A673 (cell line): ENCODE results near the gene NR2F1. TPM values are rescaled to one million over a fixed set of nuclear protein-coding genes. Genes with fewer than 3 reads are reported as not detected.

Experiments used
- BruUV-seq: library from RNA; stranded (reverse); fragments of 400-500 nt; replicated peaks from 2 replicates; lab custom pipeline; 2021; lab: Mats Ljungman, UMichigan
- CTCF ChIA-PET: fragments of 300-600 bp; sonication (Branson Sonifier 250); formaldehyde crosslinking; loops from one replicate; lab custom pipeline; 2022; ENCODE audit warnings: antibody characterized with exemption; lab: Charles Lee
- POLR2A ChIA-PET: fragments of 300-600 bp; sonication (Branson Sonifier 250); formaldehyde crosslinking; loops from one replicate; lab custom pipeline; 2022; ENCODE audit warnings: antibody characterized with exemption; ENCODE audit not compliant: low non-redundant PET; lab: Charles Lee
- DNase-seq: peaks from one replicate; pipeline ENCODE4 v3.0.0-alpha.2; 2015; ENCODE audit warnings: low spot score
- H3K27ac ChIP-seq: fragments of 200-600 bp; sonication (generic); 2 replicates; pipeline ENCODE4 v1.5.1; 2016; ENCODE audit warnings: mixed run types, low read depth, mild to moderate bottlenecking, mixed read lengths, antibody characterized with exemption, low read length; ENCODE audit not compliant: poor library complexity, severe bottlenecking
- H3K27me3 ChIP-seq: fragments of 200-600 bp; sonication (generic); replicated peaks from 2 replicates; pipeline ENCODE4 v1.6.1; 2017; ENCODE audit warnings: mixed run types, low read depth, mild to moderate bottlenecking, mixed read lengths, antibody characterized with exemption, low read length; ENCODE audit not compliant: insufficient read depth, poor library complexity
- H3K36me3 ChIP-seq: fragments of 200-600 bp; sonication (generic); 2 replicates; pipeline ENCODE4 v1.6.1; 2016; ENCODE audit warnings: mixed run types, mild to moderate bottlenecking, mixed read lengths, antibody characterized with exemption, low read length; ENCODE audit not compliant: insufficient read depth, poor library complexity, severe bottlenecking
- H3K4me1 ChIP-seq: fragments of 200-600 bp; sonication (generic); 2 replicates; pipeline ENCODE4 v1.6.1; 2017; ENCODE audit warnings: mixed run types, mild to moderate bottlenecking, mixed read lengths, antibody characterized with exemption, low read length; ENCODE audit not compliant: insufficient read depth, poor library complexity, severe bottlenecking
- H3K4me3 ChIP-seq: fragments of 200-600 bp; sonication (generic); 2 replicates; pipeline ENCODE4 v1.5.1; 2016; ENCODE audit warnings: low read depth, mixed run types, mild to moderate bottlenecking, mixed read lengths, low read length; ENCODE audit not compliant: poor library complexity, severe bottlenecking
- H3K9me3 ChIP-seq: fragments of 200-600 bp; sonication (generic); 2 replicates; pipeline ENCODE4 v1.6.1; 2016; ENCODE audit warnings: mixed run types, low read depth, mild to moderate bottlenecking, mixed read lengths, antibody characterized with exemption, low read length; ENCODE audit not compliant: poor library complexity, severe bottlenecking
- EZH2 ChIP-seq: fragments of 200-600 bp; sonication (generic); IDR thresholded peaks from 2 replicates; pipeline ENCODE4 v1.6.1; 2017; ENCODE audit warnings: borderline replicate concordance, low read depth, mild to moderate bottlenecking, mixed read lengths, antibody characterized with exemption, low read length; ENCODE audit not compliant: poor library complexity, severe bottlenecking
- intact Hi-C: fragments of 100-400 bp; cut with micrococcal nuclease; formaldehyde crosslinking; loops from one replicate; pipeline ENCODE4 v1.10.0; 2022; ENCODE audit not compliant: unreplicated experiment
- total RNA-seq: library from RNA; stranded (reverse); gene quantifications from 2 replicates; pipeline ENCODE4 v1.2.3, GENCODE V29; 2021
- TF ChIP-seq, protein P1 (sequence below): fragments of 300-800, 200-600 bp; sonication (generic); conservative IDR thresholded peaks from 2 replicates; pipeline ENCODE4 v1.5.1; 2017; ENCODE audit warnings: low read depth, mild to moderate bottlenecking, antibody characterized with exemption, low read length, moderate library complexity, mixed read lengths

NR2F1 gene
- total RNA-seq, 1 experiment from 2014 or later, result 3.0 TPM

- Histone ChIP-seq H3K27ac (no peak overlapping the region), H3K4me1 (no peaks in the 10 kb centered on the region), H3K4me3 (no peak overlapping the region), H3K27me3 (peaks cover 10% of the 10 kb centered on the region), H3K36me3 (no peaks in the 10 kb centered on the region), H3K9me3 (no peaks in the 10 kb centered on the region)
- DNase-seq, result no peak
- TF ChIP-seq, protein P1, sequence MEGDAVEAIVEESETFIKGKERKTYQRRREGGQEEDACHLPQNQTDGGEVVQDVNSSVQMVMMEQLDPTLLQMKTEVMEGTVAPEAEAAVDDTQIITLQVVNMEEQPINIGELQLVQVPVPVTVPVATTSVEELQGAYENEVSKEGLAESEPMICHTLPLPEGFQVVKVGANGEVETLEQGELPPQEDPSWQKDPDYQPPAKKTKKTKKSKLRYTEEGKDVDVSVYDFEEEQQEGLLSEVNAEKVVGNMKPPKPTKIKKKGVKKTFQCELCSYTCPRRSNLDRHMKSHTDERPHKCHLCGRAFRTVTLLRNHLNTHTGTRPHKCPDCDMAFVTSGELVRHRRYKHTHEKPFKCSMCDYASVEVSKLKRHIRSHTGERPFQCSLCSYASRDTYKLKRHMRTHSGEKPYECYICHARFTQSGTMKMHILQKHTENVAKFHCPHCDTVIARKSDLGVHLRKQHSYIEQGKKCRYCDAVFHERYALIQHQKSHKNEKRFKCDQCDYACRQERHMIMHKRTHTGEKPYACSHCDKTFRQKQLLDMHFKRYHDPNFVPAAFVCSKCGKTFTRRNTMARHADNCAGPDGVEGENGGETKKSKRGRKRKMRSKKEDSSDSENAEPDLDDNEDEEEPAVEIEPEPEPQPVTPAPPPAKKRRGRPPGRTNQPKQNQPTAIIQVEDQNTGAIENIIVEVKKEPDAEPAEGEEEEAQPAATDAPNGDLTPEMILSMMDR, result no peak
- no peak for TF ChIP-seq EZH2
- ChIA-PET POLR2A (no interaction called here), CTCF (no interaction called here)
- intact Hi-C loops, result loop anchor here (10.0 kb wide), 1 partner anchor 1944 kb away; no protein-coding TSS in a partner anchor
- BruUV-seq, result no TSS peak
Observed at GRCh38 chr5:93589152-93589828, 6.3 kb downstream of the NR2F1 start.

- CTCF ChIA-PET, result no interaction called here
- peaks cover 10% of the 10 kb centered on the region for H3K27me3 ChIP-seq
- intact Hi-C loops, result loop anchor here (10.0 kb wide), 1 partner anchor 1945 kb away; no protein-coding TSS in a partner anchor
Observed at GRCh38 chr5:93589829-93590215, 6.8 kb downstream of the NR2F1 start.

GRCh38 chr5:93590493-93590892 is 7.5 kb downstream of the NR2F1 start:
- POLR2A ChIA-PET, result no interaction called here

More at GRCh38 chr5:93589829-93590215, 6.8 kb downstream of the NR2F1 start:
- no peak overlapping the region for H3K4me3 ChIP-seq
- H3K36me3 ChIP-seq, result no peaks in the 10 kb centered on the region
- POLR2A ChIA-PET, result no interaction called here
- no peaks in the 10 kb centered on the region for H3K4me1 ChIP-seq
- DNase-seq, result no peak
- no TSS peak for BruUV-seq
- H3K9me3 ChIP-seq, result no peaks in the 10 kb centered on the region
- no peak for TF ChIP-seq EZH2
- TF ChIP-seq, protein P1, result no peak
- no peak overlapping the region for H3K27ac ChIP-seq

More at GRCh38 chr5:93590493-93590892, 7.5 kb downstream of the NR2F1 start:
- Histone ChIP-seq H3K4me3 (no peak overlapping the region), H3K27me3 (peaks cover 10% of the 10 kb centered on the region), H3K27ac (no peak overlapping the region), H3K9me3 (no peaks in the 10 kb centered on the region), H3K36me3 (no peaks in the 10 kb centered on the region), H3K4me1 (no peaks in the 10 kb centered on the region)
- CTCF ChIA-PET, result no interaction called here
- no TSS peak for BruUV-seq
- intact Hi-C loops, result no loop called here
- no peak for DNase-seq
- no peak for TF ChIP-seq EZH2
- TF ChIP-seq, protein P1, result no peak
